ENCODE results near the gene GPR61.
A peak's percentile ranks its signal among the peaks of the same experiment; 100 is the strongest.

Gene GPR61

DNA sequence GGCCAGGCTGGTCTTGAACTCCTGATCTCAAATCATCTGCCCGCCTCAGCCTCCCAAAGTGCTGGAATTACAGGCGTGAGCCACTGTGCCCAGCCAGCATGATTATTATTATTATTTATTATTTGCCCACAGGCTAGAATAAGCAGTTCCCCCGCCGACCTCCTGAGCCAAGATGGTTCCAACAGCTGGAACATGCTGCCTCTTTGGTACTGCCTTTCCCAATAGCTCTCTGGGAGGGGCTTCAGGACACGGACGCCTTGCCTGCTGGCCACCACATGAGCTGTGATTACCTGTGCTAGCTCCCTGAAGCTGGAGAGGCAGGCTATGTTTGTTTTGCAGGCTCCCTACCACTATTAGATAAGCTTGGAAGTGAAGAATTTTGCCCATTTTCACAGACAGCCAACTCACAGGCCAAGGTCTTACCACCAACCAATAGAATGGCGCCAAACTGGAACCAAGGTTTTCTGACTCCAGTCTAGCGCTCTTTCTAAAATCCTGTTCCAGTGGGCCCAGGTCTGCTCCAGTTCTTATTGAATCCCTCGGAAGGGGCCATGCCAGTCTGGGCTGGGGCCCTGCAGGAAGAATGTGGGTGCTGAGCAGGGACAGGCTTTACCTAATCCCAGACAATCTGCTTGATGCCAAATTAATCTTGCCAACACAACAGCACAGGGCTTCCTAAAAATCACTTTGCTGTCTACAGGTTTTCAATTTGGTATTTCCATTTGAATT is 2.1 kb upstream of the GPR61 start:
- DNase-seq: no peak

DNA sequence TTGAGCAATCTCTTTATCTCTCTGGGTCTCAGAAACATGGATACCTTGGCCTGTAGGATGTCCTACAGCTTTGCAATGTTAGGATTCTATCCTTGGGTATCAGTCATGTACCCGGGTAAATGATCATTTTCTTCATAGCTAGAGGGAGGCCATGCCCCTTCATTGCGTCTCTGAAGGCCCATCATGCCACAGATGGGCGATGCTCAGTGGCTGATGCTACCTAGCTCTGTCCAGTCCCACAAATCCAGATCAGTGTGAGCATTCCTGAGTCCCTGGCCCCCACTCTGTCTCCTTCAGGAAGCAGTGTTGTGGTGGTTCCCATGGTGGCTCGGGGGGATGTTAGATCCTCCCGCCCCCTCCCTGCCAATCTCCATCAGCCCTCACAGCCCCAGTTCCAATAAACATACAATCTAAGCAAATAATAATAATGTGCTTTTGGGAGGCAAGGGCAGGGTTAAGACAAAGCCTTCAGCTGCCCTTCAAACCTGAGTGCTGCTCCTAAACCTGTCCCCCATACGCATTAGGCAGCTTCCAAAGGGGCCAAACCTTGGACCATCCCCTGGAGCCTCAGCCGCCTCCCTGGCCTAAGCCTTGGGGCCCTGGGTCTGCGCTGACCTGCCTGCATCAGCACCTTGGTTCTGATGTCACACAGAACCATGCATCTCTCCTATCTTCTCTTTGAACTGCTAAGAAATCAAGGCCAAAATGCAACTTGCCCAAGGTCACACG is 681 bp upstream of the GPR61 start:
- no peak for DNase-seq

DNA sequence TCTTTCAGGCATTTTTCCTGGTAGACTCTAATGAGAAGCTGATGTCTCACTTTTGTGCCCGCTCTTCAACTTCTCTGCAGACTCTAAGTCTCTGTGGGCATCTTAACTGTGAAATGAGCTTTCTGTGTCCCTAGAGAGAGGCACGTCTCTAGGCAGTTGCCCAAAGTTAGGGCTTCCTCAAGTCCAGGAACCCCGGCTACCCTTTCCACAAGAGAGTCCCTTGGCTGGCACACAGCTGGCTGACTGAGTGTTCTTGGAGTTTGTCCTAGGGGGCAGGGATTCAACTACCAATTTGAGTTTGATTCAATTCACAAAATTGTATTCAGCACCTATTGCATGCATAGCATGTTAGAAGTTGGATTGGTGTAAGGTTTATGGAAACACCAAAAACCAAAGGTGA is 1.4 kb downstream of the GPR61 start:
- DNase-seq: no peak

DNA sequence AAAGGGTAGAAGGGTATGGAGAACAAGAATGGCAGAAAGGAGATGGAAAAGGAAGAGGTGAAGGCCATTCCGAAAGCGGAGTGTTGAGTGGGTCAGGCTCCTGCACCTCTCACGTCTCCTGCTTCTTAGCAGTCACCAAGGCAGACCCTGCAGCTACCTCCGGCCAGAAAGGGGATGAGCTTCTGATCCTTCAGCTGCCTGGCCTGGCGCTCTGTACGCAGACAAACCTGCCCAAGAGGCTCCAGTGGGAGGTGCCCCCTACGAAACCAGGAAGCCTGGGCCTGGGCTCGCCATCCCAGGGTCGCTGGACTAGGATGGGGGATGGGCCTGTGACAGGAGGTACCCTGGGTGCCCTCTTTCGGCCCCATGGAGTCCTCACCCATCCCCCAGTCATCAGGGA is 3.0 kb downstream of the GPR61 start:
- DNase-seq: no peak

DNA sequence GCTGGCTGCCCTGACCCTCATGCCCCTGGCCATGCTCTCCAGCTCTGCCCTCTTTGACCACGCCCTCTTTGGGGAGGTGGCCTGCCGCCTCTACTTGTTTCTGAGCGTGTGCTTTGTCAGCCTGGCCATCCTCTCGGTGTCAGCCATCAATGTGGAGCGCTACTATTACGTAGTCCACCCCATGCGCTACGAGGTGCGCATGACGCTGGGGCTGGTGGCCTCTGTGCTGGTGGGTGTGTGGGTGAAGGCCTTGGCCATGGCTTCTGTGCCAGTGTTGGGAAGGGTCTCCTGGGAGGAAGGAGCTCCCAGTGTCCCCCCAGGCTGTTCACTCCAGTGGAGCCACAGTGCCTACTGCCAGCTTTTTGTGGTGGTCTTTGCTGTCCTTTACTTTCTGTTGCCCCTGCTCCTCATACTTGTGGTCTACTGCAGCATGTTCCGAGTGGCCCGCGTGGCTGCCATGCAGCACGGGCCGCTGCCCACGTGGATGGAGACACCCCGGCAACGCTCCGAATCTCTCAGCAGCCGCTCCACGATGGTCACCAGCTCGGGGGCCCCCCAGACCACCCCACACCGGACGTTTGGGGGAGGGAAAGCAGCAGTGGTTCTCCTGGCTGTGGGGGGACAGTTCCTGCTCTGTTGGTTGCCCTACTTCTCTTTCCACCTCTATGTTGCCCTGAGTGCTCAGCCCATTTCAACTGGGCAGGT is 3.8 kb downstream of the GPR61 start:
- no peak for DNase-seq

DNA sequence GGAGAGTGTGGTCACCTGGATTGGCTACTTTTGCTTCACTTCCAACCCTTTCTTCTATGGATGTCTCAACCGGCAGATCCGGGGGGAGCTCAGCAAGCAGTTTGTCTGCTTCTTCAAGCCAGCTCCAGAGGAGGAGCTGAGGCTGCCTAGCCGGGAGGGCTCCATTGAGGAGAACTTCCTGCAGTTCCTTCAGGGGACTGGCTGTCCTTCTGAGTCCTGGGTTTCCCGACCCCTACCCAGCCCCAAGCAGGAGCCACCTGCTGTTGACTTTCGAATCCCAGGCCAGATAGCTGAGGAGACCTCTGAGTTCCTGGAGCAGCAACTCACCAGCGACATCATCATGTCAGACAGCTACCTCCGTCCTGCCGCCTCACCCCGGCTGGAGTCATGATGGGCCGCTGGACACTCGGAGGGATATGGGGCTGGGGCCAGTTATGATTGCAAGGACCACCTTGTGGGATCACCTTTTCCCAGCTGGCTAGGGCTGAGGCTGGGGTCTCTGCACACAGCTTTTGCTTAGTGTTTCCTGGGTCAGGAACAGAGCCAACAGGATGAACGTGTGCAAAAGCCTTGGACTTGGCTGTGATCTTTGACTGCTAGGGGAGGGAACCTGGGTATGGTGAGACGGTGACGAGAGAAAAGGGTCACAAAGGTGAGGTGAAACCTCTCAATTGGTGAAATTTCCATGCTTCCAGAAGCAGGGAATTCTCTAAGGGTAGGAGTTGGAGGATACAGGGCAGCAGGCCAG is 4.5 kb downstream of the GPR61 start:
- DNase-seq: no peak

DNA sequence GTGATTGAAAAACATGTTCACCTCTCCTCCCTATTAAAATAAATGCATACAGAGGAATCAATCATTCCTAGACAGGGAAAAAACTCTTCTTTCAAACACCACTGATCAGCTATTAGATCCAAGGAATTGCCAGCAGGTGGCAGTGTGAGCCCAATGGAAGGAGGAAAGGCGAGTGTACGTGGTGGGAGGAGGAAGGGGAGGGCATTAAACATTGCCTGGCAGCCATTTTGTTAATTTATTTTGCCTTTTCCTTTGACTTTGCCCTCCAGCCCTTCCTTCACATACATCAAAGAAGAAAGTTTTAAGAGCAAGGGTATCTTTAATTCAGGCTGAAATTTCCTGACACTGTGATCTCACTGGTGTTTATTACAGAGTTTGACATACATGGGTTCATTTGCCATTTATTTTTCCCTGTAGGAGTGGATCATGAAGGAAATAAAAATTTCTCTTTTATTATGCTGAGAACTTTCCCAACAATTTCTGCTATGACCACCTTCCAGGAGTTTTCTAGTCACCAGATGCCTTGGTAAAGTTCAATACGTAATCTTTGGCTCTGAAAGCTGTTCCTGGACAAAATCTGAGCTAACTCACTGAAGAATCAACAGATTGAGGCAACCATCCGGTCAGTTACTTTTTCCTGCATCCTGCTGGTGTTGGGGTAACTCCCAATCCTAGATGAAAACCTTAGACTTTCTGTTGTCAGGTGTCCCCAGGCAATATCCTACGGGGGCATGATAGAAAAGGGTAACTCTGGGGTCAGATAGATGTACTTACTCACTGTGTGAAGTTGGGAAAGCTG is 6.8 kb downstream of the GPR61 start:
- DNase-seq: peak; percentile 82 to 84

DNA sequence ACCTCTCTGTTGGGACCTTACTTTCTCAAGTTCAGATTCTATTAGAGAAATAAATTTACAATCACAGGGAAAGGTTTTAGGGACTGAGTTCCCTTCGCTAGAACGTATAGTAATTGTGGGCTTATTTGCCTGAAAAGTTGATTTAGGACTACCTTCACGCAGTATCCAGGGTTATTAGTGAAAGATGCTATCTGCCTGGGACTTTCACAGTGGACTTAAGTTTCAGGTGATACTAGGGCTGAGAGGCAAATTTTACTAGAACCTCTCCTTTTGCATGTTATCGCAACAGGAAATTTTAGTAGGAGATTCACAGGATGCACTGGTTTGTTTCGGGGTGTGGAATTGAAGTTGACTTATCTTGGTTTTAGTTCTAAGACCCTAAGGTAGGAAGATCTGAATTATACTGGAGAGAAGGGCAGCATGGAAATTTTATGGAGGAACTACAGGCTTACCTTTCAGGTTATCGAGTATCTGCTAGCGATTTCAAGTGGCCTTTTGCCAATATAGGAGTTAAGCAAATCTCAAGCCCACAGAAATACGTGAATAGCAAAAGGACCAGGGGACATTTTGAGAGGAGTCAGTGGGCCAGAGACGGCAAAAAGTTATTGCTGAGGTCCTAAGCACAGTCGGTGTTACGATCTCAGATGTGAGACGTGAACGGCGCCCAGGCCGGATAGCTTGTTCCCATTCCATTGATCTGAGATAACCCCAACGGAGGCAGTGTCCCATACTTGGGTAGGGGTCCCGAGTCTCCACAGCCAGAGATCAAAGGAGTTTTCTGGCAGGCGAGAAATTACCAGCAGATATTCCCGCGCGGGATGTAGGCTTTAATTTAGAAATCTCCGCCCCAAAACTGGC is 8.0 kb downstream of the GPR61 start:
- no peak for DNase-seq

DNA sequence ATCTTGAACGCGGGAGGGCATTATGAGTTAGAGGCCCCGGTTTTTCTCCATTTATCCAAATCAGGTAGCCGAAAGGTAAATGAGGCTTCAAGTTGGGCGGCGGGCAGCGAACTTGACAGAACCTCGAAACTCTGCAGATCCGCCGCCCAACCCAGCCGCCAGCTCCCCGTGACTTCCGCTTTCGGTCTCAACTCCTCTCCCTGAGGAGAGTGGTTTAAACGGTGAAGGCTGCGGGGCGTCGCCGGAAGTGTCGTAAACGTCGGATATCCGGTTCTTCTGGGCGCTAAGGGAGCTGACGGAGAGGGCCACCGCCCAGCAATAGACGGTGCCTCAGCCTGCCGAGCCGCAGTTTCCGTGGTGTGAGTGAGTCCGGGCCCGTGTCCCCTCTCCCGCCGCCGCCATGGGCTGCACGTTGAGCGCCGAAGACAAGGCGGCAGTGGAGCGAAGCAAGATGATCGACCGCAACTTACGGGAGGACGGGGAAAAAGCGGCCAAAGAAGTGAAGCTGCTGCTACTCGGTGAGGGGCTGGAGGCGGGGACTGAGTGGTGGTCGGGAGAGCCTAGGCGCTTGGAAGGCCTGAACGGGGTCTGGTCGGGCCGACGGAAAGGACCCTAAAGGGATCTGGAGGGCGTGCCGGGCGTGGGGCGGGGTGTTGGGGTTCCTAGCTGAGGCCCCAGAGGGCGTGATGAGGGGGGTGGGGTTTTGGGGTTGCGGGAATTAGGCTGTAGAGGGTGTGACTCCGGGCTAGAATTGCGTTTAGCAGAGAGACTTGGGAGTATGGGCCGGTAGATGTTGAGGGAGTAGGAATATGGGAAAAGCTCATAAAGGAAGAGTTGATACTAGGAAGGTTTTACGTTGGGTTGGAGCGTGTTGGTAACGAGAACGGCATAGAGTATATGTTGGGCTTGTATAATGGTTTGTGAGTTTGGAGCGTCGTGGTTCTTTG is 8.9 kb downstream of the GPR61 start, which contains the start of gene GNAI3:
Gene GNAI3 (plus strand): TSS at position 295 of the 947 bp plus-strand sequence. CDS start 106 bp downstream, at position 401.
- DNase-seq: peak; percentile 88 to 92

DNA sequence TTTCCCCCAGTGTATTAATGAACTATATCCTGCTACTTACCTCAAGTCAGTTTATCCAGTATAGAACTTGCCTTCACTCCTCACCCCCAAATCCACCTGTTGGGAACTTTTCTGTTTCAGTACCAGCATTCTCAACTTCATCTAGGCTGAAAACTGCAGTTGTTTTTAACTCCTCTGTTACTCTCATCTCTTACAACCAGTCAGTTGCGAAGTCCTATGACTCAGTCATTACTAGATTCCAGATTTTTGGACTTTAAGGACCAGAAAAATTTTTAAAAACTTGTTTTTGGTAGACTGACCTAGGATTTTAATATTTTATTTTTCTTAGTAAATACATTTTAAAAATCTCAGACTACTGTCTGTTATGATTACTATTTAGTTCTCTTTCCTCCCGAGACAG is 16.9 kb downstream of the GPR61 start:
- no peak for DNase-seq

DNA sequence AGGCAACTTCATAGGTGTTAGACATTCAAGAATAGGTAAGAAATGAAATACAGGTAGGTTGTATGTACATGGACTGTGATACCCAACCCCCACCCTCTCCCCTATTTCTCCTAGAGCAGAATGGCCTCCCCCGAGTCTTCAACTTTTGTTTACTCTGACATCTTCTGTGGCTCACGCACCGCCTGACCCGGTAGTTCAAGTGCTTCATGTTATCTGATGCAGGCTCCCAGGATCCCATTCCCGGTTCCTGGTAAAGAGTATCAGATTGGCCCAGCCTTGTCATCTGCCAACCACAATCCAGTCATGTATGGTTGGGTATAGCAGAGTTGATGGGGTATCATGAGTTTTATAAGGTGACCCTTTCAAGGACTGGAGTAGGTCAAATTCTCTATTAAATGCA is 17.8 kb downstream of the GPR61 start:
- no peak for DNase-seq

DNA sequence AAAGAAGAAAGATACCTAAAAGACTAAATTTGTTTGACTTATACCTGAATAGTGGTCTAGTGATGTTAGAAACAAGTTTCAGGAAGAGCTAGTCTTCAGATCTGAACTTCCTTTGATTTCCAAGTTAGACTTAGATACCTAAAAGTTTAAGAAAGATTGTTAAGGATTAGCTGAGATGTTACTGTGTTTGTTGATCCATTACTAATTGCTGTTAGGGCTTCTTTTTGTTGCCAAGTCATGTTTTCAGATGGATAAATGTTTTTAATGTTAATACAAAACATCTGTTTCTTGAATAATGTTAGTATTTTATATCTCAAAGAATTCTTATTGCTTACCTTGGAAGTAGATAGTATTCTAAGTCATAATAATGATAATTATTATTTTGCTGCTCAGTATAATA is 20.3 kb downstream of the GPR61 start:
- no peak for DNase-seq

DNA sequence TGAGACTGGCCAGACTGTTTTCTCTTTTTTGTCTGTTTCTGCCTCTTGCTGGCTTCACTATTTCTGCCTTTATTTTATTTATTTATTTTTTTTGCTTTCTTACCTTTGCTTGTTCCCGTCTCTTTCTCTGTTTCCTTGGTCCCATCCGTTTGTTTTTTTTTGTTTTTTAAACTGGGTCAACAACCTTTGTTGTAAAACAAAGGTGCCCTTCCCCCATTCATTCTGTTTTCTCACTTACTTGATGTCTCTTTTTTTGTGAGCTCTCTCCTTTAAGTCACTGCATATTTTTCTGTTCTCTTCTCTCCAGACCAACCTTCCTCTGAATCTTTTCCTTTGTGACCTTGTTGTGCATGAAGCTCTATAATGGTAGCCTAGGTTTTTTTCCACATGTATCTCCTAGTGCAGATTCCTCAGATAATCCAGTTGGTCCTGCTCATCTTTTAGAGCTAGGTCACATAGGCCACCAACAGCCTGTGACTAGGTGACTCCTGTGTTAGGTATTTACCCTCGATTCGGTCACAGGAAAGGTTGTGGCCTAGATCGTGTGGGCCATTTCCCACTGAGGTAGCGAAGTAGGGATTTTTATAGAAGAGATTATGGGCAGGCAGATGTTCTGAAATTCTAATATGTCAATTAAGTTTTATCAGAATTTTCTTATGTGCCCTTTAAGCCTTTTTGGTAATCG is 24.7 kb downstream of the GPR61 start:
- DNase-seq: no peak

DNA sequence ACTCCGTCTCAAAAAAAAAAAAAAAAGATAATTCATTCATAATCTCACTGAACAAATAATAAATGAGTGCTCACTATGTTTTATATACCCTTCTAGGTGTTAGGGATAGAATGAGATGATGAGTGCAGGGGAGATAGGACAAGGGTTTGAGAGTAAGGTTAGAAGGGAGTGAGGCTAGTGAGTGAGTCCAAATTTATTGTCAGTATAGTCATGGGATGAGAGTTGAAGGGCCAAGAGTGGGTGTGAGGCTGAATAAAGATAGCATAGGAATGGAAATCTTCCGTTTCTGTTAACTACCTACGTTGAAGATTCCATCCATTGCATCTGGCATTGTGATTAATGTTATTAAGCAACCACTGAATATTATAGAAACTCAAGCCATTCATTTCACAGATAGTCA is 25.6 kb downstream of the GPR61 start:
- DNase-seq: no peak

DNA sequence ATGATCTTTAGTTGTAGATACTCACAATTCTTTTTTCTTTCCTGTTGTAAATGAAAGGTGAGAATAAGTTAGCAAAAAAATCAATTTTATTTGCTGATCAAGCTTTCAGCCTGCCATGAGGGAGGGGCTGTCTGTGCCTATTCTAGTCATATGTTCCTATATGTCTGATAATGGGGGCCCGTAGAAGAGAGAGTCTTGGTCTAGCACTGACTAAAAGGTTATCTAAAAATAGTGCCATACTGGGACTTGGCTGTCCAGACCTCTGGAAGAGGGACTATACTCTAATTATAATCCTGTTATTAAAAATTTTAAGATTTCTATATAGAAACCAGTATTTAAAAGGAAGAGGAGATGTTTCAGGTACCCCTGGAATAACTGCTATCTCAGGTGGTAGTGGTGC is 27.3 kb downstream of the GPR61 start:
- no peak for DNase-seq

DNA sequence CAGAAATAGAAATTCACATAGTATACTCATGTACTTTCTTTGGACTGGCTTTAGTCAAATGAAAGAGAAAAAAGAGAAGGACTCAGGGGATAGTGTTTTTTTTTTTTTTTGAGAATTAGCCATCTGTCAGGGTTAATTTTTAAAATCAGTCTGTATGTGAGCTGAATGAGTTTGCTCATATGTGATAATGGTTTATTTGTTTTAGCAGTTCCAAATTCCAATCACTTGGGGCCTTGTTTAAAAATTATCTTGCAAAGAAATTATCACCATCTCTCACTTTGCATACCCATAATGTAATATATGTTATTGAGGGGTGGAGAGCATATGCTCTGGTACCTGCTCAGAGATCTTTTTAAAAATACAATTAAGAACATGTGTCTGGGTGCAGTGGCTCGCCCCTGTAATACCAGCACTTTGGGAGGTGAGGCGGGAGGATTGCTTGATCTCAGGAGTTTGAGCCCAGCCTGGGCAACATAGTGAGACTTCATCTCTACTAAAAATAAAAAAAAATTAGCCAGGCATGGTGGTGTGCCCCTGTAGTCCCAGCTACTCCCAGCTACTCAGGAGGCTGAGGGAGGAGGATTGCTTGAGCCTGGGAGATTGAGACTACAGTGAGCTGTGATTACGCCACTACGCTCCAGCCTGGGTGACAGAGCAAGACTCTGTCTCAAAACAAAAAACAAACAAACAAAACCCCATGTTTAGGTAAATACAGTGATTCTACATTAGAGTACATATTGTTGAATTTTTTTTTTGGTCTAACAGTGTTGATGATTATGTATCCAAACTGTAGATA is 28.4 kb downstream of the GPR61 start:
- no peak for DNase-seq

DNA sequence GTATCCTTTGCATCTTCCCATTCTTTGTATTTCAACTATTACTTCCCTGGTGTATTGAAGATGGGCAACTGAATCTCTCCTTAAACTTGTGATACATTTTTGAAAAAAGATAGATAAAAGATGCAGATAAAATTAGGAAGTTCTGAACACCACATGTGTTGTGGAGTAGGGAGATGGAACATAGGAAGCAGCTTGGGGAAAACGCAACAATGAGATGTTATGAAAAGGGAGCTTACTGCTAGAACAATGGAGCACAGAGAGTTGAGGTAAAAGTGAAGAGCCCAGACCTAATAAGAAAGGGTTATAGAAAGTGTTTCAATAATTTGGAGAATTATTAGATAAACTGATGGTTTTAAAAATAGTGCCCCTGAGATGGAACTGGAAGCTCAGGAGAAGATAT is 29.7 kb downstream of the GPR61 start:
- DNase-seq: no peak

DNA sequence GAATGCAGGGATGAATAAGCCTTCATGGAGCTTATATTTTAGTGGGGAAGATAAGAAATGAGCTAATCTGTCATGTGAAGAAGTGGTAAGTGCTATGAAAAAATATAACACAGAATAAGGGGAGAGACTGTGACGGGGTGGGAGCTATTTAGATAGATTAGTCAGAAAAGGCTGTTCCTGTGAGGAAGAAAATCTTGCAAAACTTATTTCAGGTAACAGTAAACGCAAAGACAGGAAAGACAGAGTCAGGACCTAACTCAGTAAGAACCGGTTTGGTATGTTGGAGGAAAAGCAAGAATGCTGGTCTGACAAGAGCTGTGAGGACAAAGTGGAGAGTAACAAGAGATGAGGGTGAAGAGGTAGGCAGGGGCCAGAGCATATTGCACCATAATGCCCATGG is 30.7 kb downstream of the GPR61 start:
- no peak for DNase-seq

DNA sequence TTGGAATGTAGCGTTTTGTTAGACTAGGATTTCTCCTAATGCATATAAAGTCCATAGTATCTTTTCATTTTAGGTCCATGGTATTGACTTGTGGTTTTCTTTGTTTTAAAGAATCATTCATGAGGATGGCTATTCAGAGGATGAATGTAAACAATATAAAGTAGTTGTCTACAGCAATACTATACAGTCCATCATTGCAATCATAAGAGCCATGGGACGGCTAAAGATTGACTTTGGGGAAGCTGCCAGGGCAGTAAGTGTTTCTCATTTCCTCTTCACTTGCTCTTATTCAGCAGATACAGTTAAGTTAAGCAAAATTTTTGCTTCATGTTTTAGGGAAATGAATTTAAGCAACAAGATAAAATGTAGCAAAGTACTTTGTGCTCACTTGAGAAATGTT is 34.1 kb downstream of the GPR61 start:
- DNase-seq: no peak
